ENCODE data around the gene RGS18. TPM values are rescaled to one million over a fixed set of nuclear protein-coding genes. Genes with fewer than 3 reads are reported as not detected.

The RGS18 gene
- total and polyA plus RNA-seq, 2 experiments from 2014 or later = not detected

- TF ChIP-seq ETS1 (IDR thresholded peaks at IDR 0.05) = no peak
- TF ChIP-seq CREB1 (CRISPR knock-in tag; IDR thresholded peaks at IDR 0.05; ENCODE audit: low read depth) = no peak
- TF ChIP-seq JUNB (IDR thresholded peaks at IDR 0.05; ENCODE audit: unreplicated experiment) = no peak
- no peak for TF ChIP-seq EZH2 (IDR thresholded peaks at IDR 0.05; ENCODE audit: low read depth, unreplicated experiment)
- no peak for TF ChIP-seq POLR2AphosphoS5 (IDR thresholded peaks at IDR 0.05; ENCODE audit: low read depth)
- no peak for TF ChIP-seq REST (IDR thresholded peaks at IDR 0.05; ENCODE audit: unreplicated experiment)
- no peak for TF ChIP-seq ZNF462 (CRISPR knock-in tag; IDR thresholded peaks at IDR 0.05)
- no peak for TF ChIP-seq ZNF331 (CRISPR knock-in tag; IDR thresholded peaks at IDR 0.05; ENCODE audit: low read depth)
- TF ChIP-seq CTCF (conservative IDR thresholded peaks at IDR 0.05; ENCODE audit: low read depth in 2 of 2) = no peak
- TF ChIP-seq NANOG (IDR thresholded peaks at IDR 0.05; ENCODE audit: borderline replicate concordance) = no peak
- no peak for TF ChIP-seq EZH2phosphoT487 (IDR thresholded peaks at IDR 0.05; ENCODE audit: unreplicated experiment)
- no peak for TF ChIP-seq STAT1 (IDR thresholded peaks at IDR 0.05; ENCODE audit: unreplicated experiment)
- no peak for TF ChIP-seq ZNF114 (CRISPR knock-in tag; IDR thresholded peaks at IDR 0.05)
- Mint-ChIP-seq H3K36me3 (ENCODE audit: low read depth) (no peaks in the 10 kb centered on the region), H3K9me3 (no peaks in the 10 kb centered on the region), H3K27me3 (ENCODE audit: insufficient read depth, low read depth, poor library complexity) (peaks cover 2% of the 10 kb centered on the region), H3K4me3 (no peak overlapping the region), H3K4me1 (peaks cover 2% of the 10 kb centered on the region; the same call in 2 of the 3 replicates), H3K27ac (no peak overlapping the region)
- H3K4me2 ChIP-seq = no peak overlapping the region
- no peaks in the 10 kb centered on the region for H3K27me3 ChIP-seq (ENCODE audit: insufficient read depth)
- H3F3A ChIP-seq (replicated peaks; ENCODE audit: low read depth) = no peaks in the 10 kb centered on the region
- no peak overlapping the region for H3K27ac ChIP-seq (ENCODE audit: low read depth)
- peaks cover 3% of the 10 kb centered on the region; the same call in 1 of the 2 replicates for H3K9me2 ChIP-seq (ENCODE audit: insufficient read depth)
- H4K20me1 ChIP-seq (replicated peaks; ENCODE audit: insufficient read depth) = no peaks in the 10 kb centered on the region
- H2AFZ ChIP-seq = no peak overlapping the region
- H3K79me2 ChIP-seq (replicated peaks; ENCODE audit: insufficient read depth) = no peaks in the 10 kb centered on the region
- DNase-seq (ENCODE audit: low spot score) (no peak), ATAC-seq (no peak)
- H3K4me3 ChIP-seq = no peak overlapping the region
- no peaks in the 10 kb centered on the region for H3K4me1 ChIP-seq (ENCODE audit: insufficient read depth)
- no peaks in the 10 kb centered on the region for H3K36me3 ChIP-seq (ENCODE audit: insufficient read depth)
Observed at GRCh38 chr1:192115000-192115399, 43.3 kb upstream of the RGS18 start.
